C4-2B (cell line): Measurements from ENCODE around the gene AQP12A.

ENCODE experiments used
- ZFX ChIP-seq: fragments of 450-650 bp; IDR thresholded peaks from 2 replicates; pipeline ENCODE4 v1.6.1; 2017
- TF ChIP-seq, protein P1 (sequence below): fragments of 450-650 bp; conservative IDR thresholded peaks from 2 replicates; pipeline ENCODE4 v1.5.1; 2017; ENCODE audit warnings: mild to moderate bottlenecking

- TF ChIP-seq, protein P1, sequence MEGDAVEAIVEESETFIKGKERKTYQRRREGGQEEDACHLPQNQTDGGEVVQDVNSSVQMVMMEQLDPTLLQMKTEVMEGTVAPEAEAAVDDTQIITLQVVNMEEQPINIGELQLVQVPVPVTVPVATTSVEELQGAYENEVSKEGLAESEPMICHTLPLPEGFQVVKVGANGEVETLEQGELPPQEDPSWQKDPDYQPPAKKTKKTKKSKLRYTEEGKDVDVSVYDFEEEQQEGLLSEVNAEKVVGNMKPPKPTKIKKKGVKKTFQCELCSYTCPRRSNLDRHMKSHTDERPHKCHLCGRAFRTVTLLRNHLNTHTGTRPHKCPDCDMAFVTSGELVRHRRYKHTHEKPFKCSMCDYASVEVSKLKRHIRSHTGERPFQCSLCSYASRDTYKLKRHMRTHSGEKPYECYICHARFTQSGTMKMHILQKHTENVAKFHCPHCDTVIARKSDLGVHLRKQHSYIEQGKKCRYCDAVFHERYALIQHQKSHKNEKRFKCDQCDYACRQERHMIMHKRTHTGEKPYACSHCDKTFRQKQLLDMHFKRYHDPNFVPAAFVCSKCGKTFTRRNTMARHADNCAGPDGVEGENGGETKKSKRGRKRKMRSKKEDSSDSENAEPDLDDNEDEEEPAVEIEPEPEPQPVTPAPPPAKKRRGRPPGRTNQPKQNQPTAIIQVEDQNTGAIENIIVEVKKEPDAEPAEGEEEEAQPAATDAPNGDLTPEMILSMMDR: no peak
- TF ChIP-seq ZFX: no peak
Observed at GRCh38 chr2:240688553-240688919, 3.1 kb upstream of the AQP12A start.
